ENCODE results near the gene FAM111A. TPM values are rescaled to one million over a fixed set of nuclear protein-coding genes. Genes with fewer than 3 reads are reported as not detected.

The FAM111A gene
- polyA plus RNA-seq, 3 donors, result 34.6 to 101 (median 55.7) TPM

DNA sequence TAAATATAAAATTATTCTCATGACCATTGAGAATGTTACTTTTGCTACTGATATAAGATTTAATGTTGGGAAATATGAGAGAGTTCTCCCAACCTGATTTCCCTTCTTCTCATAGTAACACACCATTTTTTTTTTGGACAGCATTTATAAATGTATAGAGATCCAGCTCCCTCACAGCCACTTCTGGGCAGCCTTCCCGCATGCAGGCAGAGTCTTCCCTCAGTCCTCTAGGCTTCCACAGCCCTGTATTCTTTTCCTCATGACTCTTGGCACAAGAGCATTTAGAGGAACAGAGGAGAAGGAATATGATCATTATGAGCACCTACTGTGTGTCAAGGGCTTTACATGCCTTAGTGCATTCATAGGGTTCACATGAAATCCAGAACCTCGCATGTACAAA, 38.3 kb downstream of the FAM111A start:
- Histone ChIP-seq H2AFZ (ENCODE audit: insufficient read depth, low read depth, low read length, poor library complexity, severe bottlenecking) (no peak overlapping the region), H3K4me1 (ENCODE audit: control insufficient read depth in 1 of 2, insufficient read depth in 2 of 2, low read length in 2 of 2) (no peaks in the 10 kb centered on the region), H3K9me3 (replicated peaks in 1 of 2; ENCODE audit: control insufficient read depth in 1 of 2, insufficient read depth in 1 of 2, low read length in 2 of 2) (peaks cover 0 to 4% of the 10 kb centered on the region in 2 donors), H3K4me3 (replicated peaks in 1 of 3; ENCODE audit: low read depth in 2 of 3, low read length in 3 of 3) (no peak overlapping the region), H3K9ac (ENCODE audit: insufficient read depth, low read length, poor library complexity, severe bottlenecking) (no peak overlapping the region), H3K27me3 (ENCODE audit: control insufficient read depth in 2 of 2, insufficient read depth in 2 of 2, low read length in 2 of 2) (no peaks in the 10 kb centered on the region), H3K4me2 (replicated peaks; ENCODE audit: extremely low read depth, low read length, poor library complexity, severe bottlenecking) (no peak overlapping the region), H4K20me1 (ENCODE audit: insufficient read depth, low read length) (peaks cover 4% of the 10 kb centered on the region), H3K36me3 (replicated peaks in 1 of 2; ENCODE audit: control insufficient read depth in 1 of 2, insufficient read depth in 2 of 2, low read length in 2 of 2) (peaks cover 0 to 31% of the 10 kb centered on the region in 2 donors), H3K27ac (ENCODE audit: low read depth in 1 of 2, low read length in 2 of 2) (no peak overlapping the region), H3K79me2 (ENCODE audit: insufficient read depth, low read length) (no peaks in the 10 kb centered on the region)
- Mint-ChIP-seq H3K36me3 (peaks cover 25 to 52% of the 10 kb centered on the region in 2 donors), H3K4me1 (no peaks in the 10 kb centered on the region), H3K4me3 (no peak overlapping the region), H3K9me3 (peaks cover 5 to 12% (median 8%) of the 10 kb centered on the region in 7 donors), H3K27ac (no peak overlapping the region), H3K27me3 (ENCODE audit: low read depth in 3 of 3) (peaks cover 2 to 7% (median 3%) of the 10 kb centered on the region in 3 donors)
- TF ChIP-seq, protein P1, sequence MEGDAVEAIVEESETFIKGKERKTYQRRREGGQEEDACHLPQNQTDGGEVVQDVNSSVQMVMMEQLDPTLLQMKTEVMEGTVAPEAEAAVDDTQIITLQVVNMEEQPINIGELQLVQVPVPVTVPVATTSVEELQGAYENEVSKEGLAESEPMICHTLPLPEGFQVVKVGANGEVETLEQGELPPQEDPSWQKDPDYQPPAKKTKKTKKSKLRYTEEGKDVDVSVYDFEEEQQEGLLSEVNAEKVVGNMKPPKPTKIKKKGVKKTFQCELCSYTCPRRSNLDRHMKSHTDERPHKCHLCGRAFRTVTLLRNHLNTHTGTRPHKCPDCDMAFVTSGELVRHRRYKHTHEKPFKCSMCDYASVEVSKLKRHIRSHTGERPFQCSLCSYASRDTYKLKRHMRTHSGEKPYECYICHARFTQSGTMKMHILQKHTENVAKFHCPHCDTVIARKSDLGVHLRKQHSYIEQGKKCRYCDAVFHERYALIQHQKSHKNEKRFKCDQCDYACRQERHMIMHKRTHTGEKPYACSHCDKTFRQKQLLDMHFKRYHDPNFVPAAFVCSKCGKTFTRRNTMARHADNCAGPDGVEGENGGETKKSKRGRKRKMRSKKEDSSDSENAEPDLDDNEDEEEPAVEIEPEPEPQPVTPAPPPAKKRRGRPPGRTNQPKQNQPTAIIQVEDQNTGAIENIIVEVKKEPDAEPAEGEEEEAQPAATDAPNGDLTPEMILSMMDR (IDR thresholded peaks at IDR 0.05), result no peak
- WGBS (ENCODE audit: insufficient coverage), result no CpG with 5 or more reads among the region's 2 CpGs
- no peak for DNase-seq
- intact Hi-C loops (cut with micrococcal nuclease), result no loop called here

DNA sequence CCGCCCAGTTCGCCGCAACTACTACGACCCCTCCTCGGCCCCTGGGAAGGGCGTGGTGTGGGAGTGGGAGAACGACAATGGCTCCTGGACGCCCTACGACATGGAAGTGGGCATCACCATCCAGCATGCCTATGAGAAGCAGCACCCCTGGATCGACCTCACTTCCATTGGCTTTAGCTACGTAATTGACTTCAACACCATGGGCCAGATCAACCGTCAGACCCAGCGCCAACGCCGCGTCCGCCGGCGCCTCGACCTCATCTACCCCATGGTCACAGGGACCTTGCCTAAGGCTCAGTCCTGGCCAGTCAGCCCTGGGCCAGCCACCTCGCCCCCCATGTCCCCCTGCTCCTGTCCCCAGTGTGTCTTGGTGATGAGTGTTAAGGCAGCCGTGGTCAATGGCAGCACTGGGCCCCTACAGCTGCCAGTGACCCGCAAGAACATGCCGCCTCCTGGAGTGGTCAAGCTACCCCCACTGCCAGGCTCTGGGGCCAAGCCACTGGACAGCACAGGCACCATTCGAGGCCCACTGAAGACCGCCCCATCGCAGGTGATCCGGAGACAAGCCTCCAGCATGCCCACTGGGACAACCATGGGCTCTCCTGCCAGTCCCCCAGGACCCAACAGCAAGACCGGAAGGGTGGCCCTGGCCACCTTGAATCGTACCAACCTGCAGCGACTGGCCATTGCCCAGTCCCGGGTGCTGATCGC, 39.2 kb downstream of the FAM111A start:
- TF ChIP-seq, protein P1 (IDR thresholded peaks at IDR 0.05), result no peak
- H3K79me2 ChIP-seq (ENCODE audit: insufficient read depth, low read length), result no peaks in the 10 kb centered on the region
- no peak overlapping the region for H3K27ac ChIP-seq (ENCODE audit: low read depth in 1 of 2, low read length in 2 of 2)
- H3K4me2 ChIP-seq (replicated peaks; ENCODE audit: extremely low read depth, low read length, poor library complexity, severe bottlenecking), result no peak overlapping the region
- intact Hi-C loops (cut with micrococcal nuclease), result no loop called here
- no peak overlapping the region for H3K4me3 ChIP-seq (replicated peaks in 1 of 3; ENCODE audit: low read depth in 2 of 3, low read length in 3 of 3)
- H3K27me3 ChIP-seq (ENCODE audit: control insufficient read depth in 2 of 2, insufficient read depth in 2 of 2, low read length in 2 of 2), result no peaks in the 10 kb centered on the region
- Mint-ChIP-seq H3K4me3 (no peak overlapping the region), H3K27ac (peak overlapping the region in 1 of 7 donors; percentile 15), H3K9me3 (peaks cover 5 to 12% (median 8%) of the 10 kb centered on the region in 7 donors), H3K36me3 (peaks cover 24 to 56% of the 10 kb centered on the region in 2 donors), H3K4me1 (no peaks in the 10 kb centered on the region), H3K27me3 (ENCODE audit: low read depth in 3 of 3) (peaks cover 3 to 7% (median 4%) of the 10 kb centered on the region in 3 donors)
- WGBS (ENCODE audit: insufficient coverage), result 96% methylated on average over 32 of the region's 33 CpGs
- no peak overlapping the region for H2AFZ ChIP-seq (ENCODE audit: insufficient read depth, low read depth, low read length, poor library complexity, severe bottlenecking)
- no peak overlapping the region for H3K9ac ChIP-seq (ENCODE audit: insufficient read depth, low read length, poor library complexity, severe bottlenecking)
- peaks cover 0 to 4% of the 10 kb centered on the region in 2 donors for H3K9me3 ChIP-seq (replicated peaks in 1 of 2; ENCODE audit: control insufficient read depth in 1 of 2, insufficient read depth in 1 of 2, low read length in 2 of 2)
- peaks cover 0 to 31% of the 10 kb centered on the region in 2 donors for H3K36me3 ChIP-seq (replicated peaks in 1 of 2; ENCODE audit: control insufficient read depth in 1 of 2, insufficient read depth in 2 of 2, low read length in 2 of 2)
- no peak for DNase-seq
- no peaks in the 10 kb centered on the region for H3K4me1 ChIP-seq (ENCODE audit: control insufficient read depth in 1 of 2, insufficient read depth in 2 of 2, low read length in 2 of 2)
- peaks cover 4% of the 10 kb centered on the region for H4K20me1 ChIP-seq (ENCODE audit: insufficient read depth, low read length)

Measured in CD14-positive monocyte (primary cell).